Vagina (tissue), 2 donors: ENCODE data around the gene POLRMT. TPM values are rescaled to one million over a fixed set of nuclear protein-coding genes. Genes with fewer than 3 reads are reported as not detected.
"Not testable (repeated sequence)": the region's sequence is repeated elsewhere in the genome, so short reads cannot be mapped to it uniquely, and the experiment has no call there.

Experiments used
- DNase-seq, 2 donors: peaks; one replicate each; pipeline ENCODE4 v3.0.0-alpha.2; 2017; ENCODE audit errors: extremely low spot score in 2 of 2
- H3K27ac ChIP-seq: fragments of 200-600 bp; sonication (generic); one replicate; pipeline ENCODE4 v1.5.1; 2019
- H3K27me3 ChIP-seq: fragments of 200-600 bp; sonication (generic); one replicate; pipeline ENCODE4 v1.5.1; 2019
- H3K36me3 ChIP-seq, 2 donors: fragments of 200-600 bp; sonication (generic); one replicate each; pipeline ENCODE4 v1.5.1; 2017 to 2019
- H3K4me1 ChIP-seq: fragments of 200-600 bp; sonication (generic); one replicate; pipeline ENCODE4 v1.5.1; 2019
- H3K4me3 ChIP-seq, 2 donors: fragments of 200-600 bp; sonication (generic); 1 replicate in 1 of 2; 2 replicates in 1 of 2; pipeline ENCODE4 v1.5.1; 2016 to 2019
- H3K9me3 ChIP-seq: fragments of 200-600 bp; sonication (generic); one replicate; pipeline ENCODE4 v1.5.1; 2019
- POLR2A ChIP-seq, 2 donors: fragments of 450-650 bp; IDR thresholded peaks; one replicate each; pipeline ENCODE4 v1.6.1; 2017; ENCODE audit warnings: antibody characterized with exemption in 2 of 2, mild to moderate bottlenecking in 2 of 2, moderate library complexity in 2 of 2
- POLR2AphosphoS5 ChIP-seq, 2 donors: sonication (generic); formaldehyde crosslinking; IDR thresholded peaks; one replicate each; pipeline ENCODE4 v1.9.0; 2017; ENCODE audit warnings: antibody characterized with exemption in 2 of 2, mild to moderate bottlenecking in 2 of 2, low read depth in 1 of 2; ENCODE audit not compliant: insufficient read depth in 1 of 2
- intact Hi-C: fragments of 100-400 bp; cut with DNase I; formaldehyde crosslinking; loops from one replicate; pipeline ENCODE4 v1.15.1; 2023
- total RNA-seq: library from RNA; depleted of rRNA; stranded (reverse); fragments of >200 nt; gene quantifications from one replicate; pipeline ENCODE4 v1.2.3, GENCODE V29; 2016
- TF ChIP-seq, protein P1 (sequence below), 3 experiments: fragments of 450-650 bp in 2 of 3; fragments of 200-600 bp in 1 of 3; sonication (generic) in 1 of 3; IDR thresholded peaks; one replicate each; pipeline ENCODE4 v1.5.1; 2017 to 2019; ENCODE audit warnings: antibody characterized with exemption in 3 of 3, mild to moderate bottlenecking in 2 of 3, moderate library complexity in 2 of 3

POLRMT gene
- total RNA-seq, 1 donor from 2014 or later = 33.9 TPM

GRCh38 chr19:608155-609003 lies 25.0 kb downstream of the POLRMT start:
- intact Hi-C loops = no loop called here
- H3K4me3 ChIP-seq = no peak overlapping the region
- TF ChIP-seq POLR2A (IDR thresholded peaks at IDR 0.05) (no peak), POLR2AphosphoS5 (IDR thresholded peaks at IDR 0.05; ENCODE audit: insufficient read depth in 1 of 2, low read depth in 1 of 2) (no peak)
- TF ChIP-seq, protein P1, sequence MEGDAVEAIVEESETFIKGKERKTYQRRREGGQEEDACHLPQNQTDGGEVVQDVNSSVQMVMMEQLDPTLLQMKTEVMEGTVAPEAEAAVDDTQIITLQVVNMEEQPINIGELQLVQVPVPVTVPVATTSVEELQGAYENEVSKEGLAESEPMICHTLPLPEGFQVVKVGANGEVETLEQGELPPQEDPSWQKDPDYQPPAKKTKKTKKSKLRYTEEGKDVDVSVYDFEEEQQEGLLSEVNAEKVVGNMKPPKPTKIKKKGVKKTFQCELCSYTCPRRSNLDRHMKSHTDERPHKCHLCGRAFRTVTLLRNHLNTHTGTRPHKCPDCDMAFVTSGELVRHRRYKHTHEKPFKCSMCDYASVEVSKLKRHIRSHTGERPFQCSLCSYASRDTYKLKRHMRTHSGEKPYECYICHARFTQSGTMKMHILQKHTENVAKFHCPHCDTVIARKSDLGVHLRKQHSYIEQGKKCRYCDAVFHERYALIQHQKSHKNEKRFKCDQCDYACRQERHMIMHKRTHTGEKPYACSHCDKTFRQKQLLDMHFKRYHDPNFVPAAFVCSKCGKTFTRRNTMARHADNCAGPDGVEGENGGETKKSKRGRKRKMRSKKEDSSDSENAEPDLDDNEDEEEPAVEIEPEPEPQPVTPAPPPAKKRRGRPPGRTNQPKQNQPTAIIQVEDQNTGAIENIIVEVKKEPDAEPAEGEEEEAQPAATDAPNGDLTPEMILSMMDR (IDR thresholded peaks at IDR 0.05) = no peak
- H3K27me3 ChIP-seq = no peaks in the 10 kb centered on the region
- no peaks in the 10 kb centered on the region for H3K9me3 ChIP-seq
- DNase-seq = no peak
- H3K27ac ChIP-seq = no peak overlapping the region
- H3K36me3 ChIP-seq = no peaks in the 10 kb centered on the region
- peaks cover 17% of the 10 kb centered on the region for H3K4me1 ChIP-seq

- Histone ChIP-seq H3K27ac (no peak overlapping the region), H3K4me3 (no peak overlapping the region), H3K27me3 (no peaks in the 10 kb centered on the region), H3K36me3 (no peaks in the 10 kb centered on the region), H3K4me1 (peaks cover 17% of the 10 kb centered on the region), H3K9me3 (no peaks in the 10 kb centered on the region)
- no peak for DNase-seq
- intact Hi-C loops = no loop called here
- TF ChIP-seq POLR2A (IDR thresholded peaks at IDR 0.05) (no peak), POLR2AphosphoS5 (IDR thresholded peaks at IDR 0.05; ENCODE audit: insufficient read depth in 1 of 2, low read depth in 1 of 2) (no peak)
- TF ChIP-seq, protein P1 (IDR thresholded peaks at IDR 0.05) = no peak
Measured at GRCh38 chr19:607301-608154, 25.8 kb downstream of the POLRMT start.

GRCh38 chr19:605061-605971 lies 28.0 kb downstream of the POLRMT start:
- intact Hi-C loops, H3K4me3 ChIP-seq, H3K36me3 ChIP-seq, H3K27me3 ChIP-seq, H3K27ac ChIP-seq, H3K4me1 ChIP-seq, DNase-seq, H3K9me3 ChIP-seq: not testable (repeated sequence)

- DNase-seq = no peak
- no peak overlapping the region for H3K4me3 ChIP-seq
- intact Hi-C loops = no loop called here
- no peaks in the 10 kb centered on the region for H3K9me3 ChIP-seq
- H3K36me3 ChIP-seq = no peaks in the 10 kb centered on the region
- no peaks in the 10 kb centered on the region for H3K4me1 ChIP-seq
- H3K27me3 ChIP-seq = no peaks in the 10 kb centered on the region
- no peak overlapping the region for H3K27ac ChIP-seq
- TF ChIP-seq, protein P1 (IDR thresholded peaks at IDR 0.05) = no peak
- TF ChIP-seq POLR2AphosphoS5 (IDR thresholded peaks at IDR 0.05; ENCODE audit: insufficient read depth in 1 of 2, low read depth in 1 of 2) = no peak
- TF ChIP-seq POLR2A (IDR thresholded peaks at IDR 0.05) = no peak
Measured at GRCh38 chr19:604355-604754, 29.0 kb downstream of the POLRMT start.

DNA sequence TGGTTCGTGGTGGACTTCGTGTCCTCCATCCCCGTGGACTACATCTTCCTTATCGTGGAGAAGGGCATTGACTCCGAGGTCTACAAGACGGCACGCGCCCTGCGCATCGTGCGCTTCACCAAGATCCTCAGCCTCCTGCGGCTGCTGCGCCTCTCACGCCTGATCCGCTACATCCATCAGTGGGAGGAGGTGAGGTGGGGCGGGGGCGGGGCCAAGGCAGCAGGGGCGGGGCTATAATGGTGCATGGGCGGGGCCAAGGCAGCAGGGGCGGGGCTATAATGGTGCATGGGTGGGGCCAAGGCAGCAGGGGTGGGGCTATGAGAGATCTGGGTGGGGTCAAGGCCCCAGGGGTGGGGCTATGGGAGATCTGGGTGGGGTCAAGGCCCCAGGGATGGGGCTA lies 29.6 kb downstream of the POLRMT start:
- intact Hi-C loops, H3K27me3 ChIP-seq, H3K36me3 ChIP-seq, H3K4me1 ChIP-seq, H3K9me3 ChIP-seq, H3K4me3 ChIP-seq, DNase-seq, H3K27ac ChIP-seq: not testable (repeated sequence)

DNA sequence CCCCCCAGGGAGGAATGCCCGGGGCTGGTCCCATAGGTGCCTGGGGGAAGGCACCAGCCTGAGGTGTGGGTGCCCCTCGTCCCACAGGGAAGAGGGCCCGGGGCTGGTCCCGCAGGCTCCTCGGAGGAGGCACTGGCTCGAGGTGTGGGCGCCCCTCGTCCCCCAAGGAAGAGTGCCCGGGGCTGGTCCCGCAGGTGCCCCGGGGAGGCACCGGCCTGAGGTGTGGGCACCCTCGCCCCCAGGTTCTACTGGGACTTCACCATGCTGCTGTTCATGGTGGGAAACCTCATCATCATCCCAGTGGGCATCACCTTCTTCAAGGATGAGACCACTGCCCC lies 30.1 kb downstream of the POLRMT start:
- H3K27me3 ChIP-seq, DNase-seq, H3K36me3 ChIP-seq, H3K4me1 ChIP-seq, H3K27ac ChIP-seq, H3K9me3 ChIP-seq, intact Hi-C loops, H3K4me3 ChIP-seq: not testable (repeated sequence)
